Measurements from ENCODE around the gene COMMD9. TPM values are rescaled to one million over a fixed set of nuclear protein-coding genes. Genes with fewer than 3 reads are reported as not detected.

COMMD9 gene
- total RNA-seq, 1 donor from 2014 or later = 22.6 TPM

- H3K9me3 ChIP-seq = no peaks in the 10 kb centered on the region
- H3K27me3 ChIP-seq = no peaks in the 10 kb centered on the region
- TF ChIP-seq CTCF (IDR thresholded peaks at IDR 0.05) (no peak), POLR2A (IDR thresholded peaks at IDR 0.05) (no peak), POLR2AphosphoS5 (IDR thresholded peaks at IDR 0.05; ENCODE audit: insufficient read depth in 1 of 2, low read depth in 1 of 2) (no peak)
- intact Hi-C loops (cut with DNase I) = loop anchor here (5.0 to 10.0 kb wide), 2 partner anchors 450 to 648 kb away; partner anchors contain the start of gene FJX1
- H3K36me3 ChIP-seq = no peaks in the 10 kb centered on the region
- H3K27ac ChIP-seq = no peak overlapping the region
- H3K4me3 ChIP-seq = no peak overlapping the region
- H3K4me1 ChIP-seq = no peaks in the 10 kb centered on the region
- DNase-seq (ENCODE audit: extremely low spot score in 2 of 2) = no peak
These were observed 24.3 kb downstream of the COMMD9 start for GRCh38 chr11:36264973-36265344.

GRCh38 chr11:36264011-36264972, 24.9 kb downstream of the COMMD9 start:
- no peaks in the 10 kb centered on the region for H3K36me3 ChIP-seq
- DNase-seq (ENCODE audit: extremely low spot score in 2 of 2) = no peak
- H3K27me3 ChIP-seq = no peaks in the 10 kb centered on the region
- H3K9me3 ChIP-seq = no peaks in the 10 kb centered on the region
- H3K27ac ChIP-seq = no peak overlapping the region
- TF ChIP-seq POLR2A (IDR thresholded peaks at IDR 0.05) (no peak), CTCF (IDR thresholded peaks at IDR 0.05) (no peak), POLR2AphosphoS5 (IDR thresholded peaks at IDR 0.05; ENCODE audit: insufficient read depth in 1 of 2, low read depth in 1 of 2) (no peak)
- no peak overlapping the region for H3K4me3 ChIP-seq
- H3K4me1 ChIP-seq = no peaks in the 10 kb centered on the region
- intact Hi-C loops (cut with DNase I) = loop anchor here (5.0 to 10.0 kb wide), 2 partner anchors 449 to 647 kb away; partner anchors contain the start of gene FJX1

GRCh38 chr11:36261094-36261493, 28.1 kb downstream of the COMMD9 start:
- no peak overlapping the region for H3K27ac ChIP-seq
- DNase-seq (ENCODE audit: extremely low spot score in 2 of 2) = no peak
- no peak overlapping the region for H3K4me3 ChIP-seq
- H3K27me3 ChIP-seq = no peaks in the 10 kb centered on the region
- H3K4me1 ChIP-seq = no peaks in the 10 kb centered on the region
- no peaks in the 10 kb centered on the region for H3K36me3 ChIP-seq
- intact Hi-C loops (cut with DNase I) = loop anchor here (5.0 to 10.0 kb wide), 2 partner anchors 446 to 644 kb away; partner anchors contain the start of gene FJX1
- TF ChIP-seq CTCF (IDR thresholded peaks at IDR 0.05) (no peak), POLR2A (IDR thresholded peaks at IDR 0.05) (no peak), POLR2AphosphoS5 (IDR thresholded peaks at IDR 0.05; ENCODE audit: insufficient read depth in 1 of 2, low read depth in 1 of 2) (no peak)
- H3K9me3 ChIP-seq = no peaks in the 10 kb centered on the region

GRCh38 chr11:36258730-36259360, 30.4 kb downstream of the COMMD9 start:
- TF ChIP-seq CTCF (IDR thresholded peaks at IDR 0.05) = peak in 2 of 3 experiments; percentile 39 to 44
- TF ChIP-seq POLR2AphosphoS5 (IDR thresholded peaks at IDR 0.05; ENCODE audit: insufficient read depth in 1 of 2, low read depth in 1 of 2) = no peak
- no peak for TF ChIP-seq POLR2A (IDR thresholded peaks at IDR 0.05)
- Histone ChIP-seq H3K4me3 (no peak overlapping the region), H3K27ac (no peak overlapping the region), H3K9me3 (no peaks in the 10 kb centered on the region), H3K4me1 (no peaks in the 10 kb centered on the region), H3K27me3 (no peaks in the 10 kb centered on the region), H3K36me3 (no peaks in the 10 kb centered on the region)
- no peak for DNase-seq (ENCODE audit: extremely low spot score in 2 of 2)
- intact Hi-C loops (cut with DNase I) = no loop called here
